Stomach (tissue), 4 donors: ENCODE data around the gene ZFPM1.

Experiments
- CTCF ChIP-seq, 7 experiments: fragments of 450-650 bp in 4 of 7; fragments of 200-600 bp in 3 of 7; sonication (generic) in 3 of 7; IDR thresholded peaks; one replicate each; pipeline ENCODE4 v1.5.1; 2016 to 2019; ENCODE audit warnings: antibody characterized with exemption in 7 of 7, control low read depth in 2 of 7, mild to moderate bottlenecking in 1 of 7
- EP300 ChIP-seq: sonication (generic); formaldehyde crosslinking; IDR thresholded peaks from one replicate; pipeline ENCODE4 v1.6.1; 2017; ENCODE audit warnings: antibody characterized with exemption
- POLR2A ChIP-seq, 4 donors: fragments of 450-650 bp; IDR thresholded peaks; one replicate each; pipeline ENCODE4 v1.6.1; 2016; ENCODE audit warnings: antibody characterized with exemption in 4 of 4, control low read depth in 2 of 4, mild to moderate bottlenecking in 1 of 4, moderate library complexity in 1 of 4

GRCh38 chr16:88500255-88500661 is 47.2 kb downstream of the ZFPM1 start:
- TF ChIP-seq CTCF (IDR thresholded peaks at IDR 0.05): no peak
- TF ChIP-seq POLR2A (IDR thresholded peaks at IDR 0.05): no peak
- TF ChIP-seq EP300: no peak
